Stimulated activated CD4-positive, alpha-beta T cell treated with anti-CD3 and anti-CD28 coated beads, TNF-alpha, amount 100 ng/mL, for 1 hour (primary cell): Measurements from ENCODE around the gene TAL1.

ENCODE experiments used
- DNase-seq, 3 donors: peaks; one replicate each; pipeline ENCODE4 v3.0.0-alpha.2; 2020; ENCODE audit warnings: low read depth in 3 of 3, low spot score in 1 of 3

TAL1 gene

GRCh38 chr1:47189844-47190508 is 42.0 kb downstream of the TAL1 start, which contains the start of gene PDZK1IP1:
Gene PDZK1IP1 (minus strand): TSS chr1:47190036. CDS start chr1:47189932, 104 bp downstream.
- DNase-seq, result no peak

- DNase-seq, result no peak
Observed at GRCh38 chr1:47188791-47189785, 42.9 kb downstream of the TAL1 start.

- DNase-seq, result no peak
Observed at GRCh38 chr1:47187926-47188250, 44.1 kb downstream of the TAL1 start.

- no peak for DNase-seq
Observed at GRCh38 chr1:47187231-47187925, 44.6 kb downstream of the TAL1 start.

DNA sequence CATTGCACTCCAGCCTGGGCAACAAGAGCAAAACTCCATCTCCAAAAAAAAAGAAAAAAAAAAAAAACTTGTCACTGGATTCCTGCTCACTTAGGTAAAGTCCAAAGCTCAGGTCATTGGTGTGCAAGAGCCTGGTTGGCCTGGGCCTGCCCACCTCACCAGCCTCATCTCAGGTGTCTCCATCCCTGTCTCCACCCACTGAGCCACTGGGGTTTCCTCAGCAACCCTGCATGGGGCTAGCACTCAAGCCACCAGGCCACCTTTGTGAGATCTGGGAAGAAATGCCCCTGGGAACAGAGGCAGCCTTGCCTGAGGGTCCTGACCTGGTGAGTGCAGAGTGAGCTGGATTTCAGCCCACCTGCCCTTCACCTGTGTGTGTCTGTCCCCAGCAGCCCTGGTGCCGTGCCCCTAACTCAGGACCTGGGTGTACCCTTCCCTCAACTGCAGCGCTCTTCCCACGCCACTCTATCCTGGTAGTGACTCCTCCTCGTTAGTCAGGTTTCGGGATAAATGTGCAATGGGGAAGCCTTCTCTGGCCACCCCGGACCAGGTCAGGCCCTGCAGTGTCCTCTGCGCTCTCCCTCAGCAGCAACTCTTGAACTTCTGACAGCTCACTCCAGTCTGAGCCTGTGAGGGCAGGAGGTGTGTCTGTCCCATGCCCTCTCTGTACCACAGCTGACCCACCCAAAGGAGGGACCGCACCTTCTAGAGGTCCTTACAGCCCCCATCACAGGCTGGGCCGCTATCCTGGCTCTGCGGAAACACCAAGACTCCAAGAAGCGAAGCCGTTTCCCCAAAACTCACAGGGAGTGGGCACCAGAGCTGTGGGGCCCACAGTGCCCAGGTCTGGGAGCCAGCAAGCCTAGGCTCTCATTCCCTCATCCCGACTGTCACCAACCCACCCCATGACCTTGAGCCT is 45.5 kb downstream of the TAL1 start:
- DNase-seq, result no peak

DNA sequence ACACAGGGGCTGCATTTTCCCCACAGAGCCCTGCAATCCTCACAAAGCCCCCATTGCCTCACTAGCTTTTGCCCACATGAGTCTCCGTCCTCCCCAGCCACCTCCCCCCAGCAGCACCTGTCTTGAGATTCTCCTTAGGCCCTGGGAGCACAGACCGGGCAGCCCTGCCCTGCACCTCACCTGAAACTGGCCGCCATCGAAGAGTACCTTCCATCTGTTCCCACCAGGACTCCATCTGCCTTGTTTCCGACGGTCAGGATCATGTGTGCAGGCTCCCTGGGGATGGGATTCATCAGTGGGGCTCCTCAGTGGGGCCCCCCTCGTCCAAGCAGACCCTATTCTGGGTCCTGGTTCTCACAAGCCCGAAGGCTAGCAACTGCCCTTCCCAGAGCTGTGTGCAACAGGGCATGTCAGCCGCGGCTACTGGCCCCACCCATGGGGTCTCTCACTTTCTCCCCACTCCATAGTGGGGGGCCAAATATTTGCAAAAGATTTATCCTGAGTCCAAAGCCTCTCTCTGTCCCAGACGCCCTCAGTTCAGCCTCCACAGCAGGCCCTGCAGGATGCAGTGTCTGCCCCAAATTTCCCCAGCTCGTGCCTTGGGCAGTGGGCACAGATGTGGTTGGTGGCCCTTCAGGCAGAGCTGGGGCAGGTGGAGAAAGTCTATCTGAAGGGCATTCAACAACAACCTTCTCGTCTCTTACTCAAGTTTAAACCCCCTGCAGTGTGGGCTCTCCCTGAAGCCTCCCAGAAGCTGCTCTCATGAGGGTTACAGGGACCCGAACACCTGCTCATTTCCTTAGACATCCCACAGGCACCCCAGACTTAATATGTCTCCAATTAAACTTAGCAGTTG is 47.0 kb downstream of the TAL1 start:
- DNase-seq, result no peak

DNA sequence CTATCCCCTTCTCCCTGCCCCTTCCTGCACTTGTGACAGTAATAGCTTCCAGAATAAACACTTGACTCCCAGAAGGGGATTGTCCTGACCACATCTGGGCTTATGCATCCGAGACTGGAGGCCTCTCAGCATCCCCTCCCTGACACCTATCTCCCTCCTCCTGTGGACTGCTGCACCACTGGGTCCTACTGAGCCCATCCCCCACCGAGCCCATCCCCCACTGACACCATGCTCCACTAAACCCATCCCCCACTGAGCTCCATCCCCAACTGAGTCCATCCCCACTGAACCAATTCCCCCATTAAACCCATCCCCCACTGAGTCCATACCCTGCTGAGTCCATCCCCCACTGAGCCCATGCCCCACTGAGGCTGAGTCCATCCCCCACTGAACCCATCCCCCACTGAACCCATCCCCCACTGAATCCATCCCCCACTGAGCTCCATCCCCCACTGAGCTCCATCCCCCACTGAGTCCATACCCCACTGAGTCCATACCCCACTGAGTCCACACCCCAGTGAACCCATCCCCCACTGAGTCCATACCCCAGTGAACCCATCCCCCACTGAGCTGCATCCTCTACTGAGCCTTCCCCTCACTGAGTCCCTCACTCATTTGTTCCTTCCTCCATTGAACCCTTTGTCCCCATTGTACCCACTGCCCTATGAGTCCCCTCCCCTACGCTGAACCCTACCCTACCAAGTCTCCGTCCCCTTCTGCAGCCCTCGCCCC is 47.8 kb downstream of the TAL1 start:
- no peak for DNase-seq

GRCh38 chr1:47183308-47184089 is 48.5 kb downstream of the TAL1 start:
- no peak for DNase-seq

- no peak for DNase-seq
Observed at GRCh38 chr1:47182676-47183235, 49.3 kb downstream of the TAL1 start.

DNA sequence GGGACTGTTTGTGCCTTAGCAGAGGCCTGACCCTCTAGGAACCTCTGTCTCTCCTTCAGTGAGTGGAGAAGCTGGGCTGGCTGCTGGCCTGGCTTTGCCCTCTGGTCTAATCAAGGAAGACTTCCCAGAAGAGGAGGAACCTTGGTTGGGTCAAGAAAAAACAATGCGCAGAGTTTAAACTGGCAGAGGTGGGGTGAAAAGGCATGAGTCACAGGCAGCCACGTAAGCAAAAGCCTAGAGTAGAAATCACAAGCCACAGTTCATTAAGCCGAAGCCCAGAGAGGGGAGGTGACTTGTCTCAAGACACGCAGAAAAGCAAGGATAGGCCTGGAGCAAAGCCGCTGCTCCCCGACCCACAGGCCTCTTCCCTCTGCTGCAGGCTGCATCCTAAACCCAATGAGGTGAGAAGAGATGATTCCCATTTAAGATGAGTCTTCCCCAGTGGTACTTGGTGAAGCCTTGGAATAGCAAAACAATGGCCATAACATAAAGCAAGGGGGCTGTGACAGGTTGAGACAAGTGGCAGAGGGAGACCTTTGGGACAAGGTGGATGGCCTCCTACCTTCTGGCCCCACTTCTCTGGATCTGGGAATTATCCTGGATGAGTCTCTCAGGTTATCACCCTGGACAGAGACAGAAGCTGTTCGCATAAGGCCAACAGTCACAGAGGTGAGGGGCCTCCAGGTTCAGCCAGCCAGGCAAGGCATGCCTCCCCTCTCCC is 49.9 kb downstream of the TAL1 start:
- no peak for DNase-seq

GRCh38 chr1:47181095-47181954 is 50.7 kb downstream of the TAL1 start:
- no peak for DNase-seq

DNA sequence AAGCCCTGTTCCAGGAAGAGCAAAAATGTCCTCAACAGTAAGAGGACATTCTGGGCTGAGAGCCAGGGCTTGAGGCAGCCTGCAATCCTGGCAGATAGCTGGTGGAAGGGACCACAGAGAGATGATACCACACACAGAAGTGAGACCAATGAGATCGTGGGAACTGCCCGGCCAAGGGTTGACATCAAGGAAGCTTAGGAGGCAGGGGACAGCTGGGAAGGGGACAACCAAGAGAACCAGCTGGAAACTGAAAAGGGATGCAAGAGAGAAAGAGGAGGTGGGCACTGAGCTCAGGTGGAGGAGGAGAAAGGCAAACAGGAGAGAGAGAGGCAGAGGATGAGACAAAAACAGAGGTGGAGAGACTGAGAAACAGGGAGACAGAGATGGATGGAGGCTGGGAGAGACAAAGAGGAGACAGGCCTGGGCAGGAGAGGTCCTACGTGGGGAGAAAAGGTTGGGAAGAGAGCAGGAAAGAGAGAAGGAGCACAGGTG is 51.4 kb downstream of the TAL1 start:
- DNase-seq, result no peak

GRCh38 chr1:47179988-47180563 is 51.9 kb downstream of the TAL1 start:
- no peak for DNase-seq

GRCh38 chr1:47179017-47179987 is 52.7 kb downstream of the TAL1 start:
- DNase-seq, result peak; percentile 11 to 60 (median 21)

DNA sequence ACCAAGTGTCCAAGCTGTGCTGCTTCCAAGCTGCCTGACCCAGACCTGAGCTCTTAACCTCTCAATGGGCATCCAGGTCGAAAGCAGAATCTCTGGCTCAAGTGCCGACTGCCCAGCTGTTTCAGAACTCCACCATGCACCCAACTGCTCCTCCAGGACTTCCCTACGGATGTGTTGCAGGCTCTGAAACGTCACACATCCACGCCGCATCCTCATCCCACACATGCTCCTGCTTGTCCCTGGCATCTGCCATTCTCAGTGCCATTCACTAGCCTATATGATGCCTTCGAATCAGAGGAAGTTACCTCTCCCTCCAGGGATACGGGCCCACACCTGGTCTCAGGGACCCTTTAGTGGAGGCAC is 53.4 kb downstream of the TAL1 start:
- DNase-seq, result no peak
